ENCODE measurements around the gene GRAMD2B. TPM values are rescaled to one million over a fixed set of nuclear protein-coding genes. Genes with fewer than 3 reads are reported as not detected.
"Not testable (repeated sequence)": the region's sequence is repeated elsewhere in the genome, so short reads cannot be mapped to it uniquely, and the experiment has no call there.

Gene GRAMD2B
- total RNA-seq: 10 to 100 TPM; 37.7 to 61.5 (median 44.6) TPM

- Histone ChIP-seq H3K9me3 (no peaks in the 10 kb centered on the region), H3K36me3 (no peaks in the 10 kb centered on the region), H3K4me1 (peaks cover 0 to 40% (median 16%) of the 10 kb centered on the region in 4 donors), H3K4me3 (peak within 1 kb of the TSS; percentile 59 to 72 (median 64)), H3K27me3 (no peaks in the 10 kb centered on the region), H3K27ac (peak within 1 kb of the TSS; percentile 70 to 95 (median 86))
- TF ChIP-seq EP300 (IDR thresholded peaks at IDR 0.05) (peak; percentile 11 to 96), POLR2A (IDR thresholded peaks at IDR 0.05) (peak; percentile 87 to 92)
- TF ChIP-seq, protein P1, sequence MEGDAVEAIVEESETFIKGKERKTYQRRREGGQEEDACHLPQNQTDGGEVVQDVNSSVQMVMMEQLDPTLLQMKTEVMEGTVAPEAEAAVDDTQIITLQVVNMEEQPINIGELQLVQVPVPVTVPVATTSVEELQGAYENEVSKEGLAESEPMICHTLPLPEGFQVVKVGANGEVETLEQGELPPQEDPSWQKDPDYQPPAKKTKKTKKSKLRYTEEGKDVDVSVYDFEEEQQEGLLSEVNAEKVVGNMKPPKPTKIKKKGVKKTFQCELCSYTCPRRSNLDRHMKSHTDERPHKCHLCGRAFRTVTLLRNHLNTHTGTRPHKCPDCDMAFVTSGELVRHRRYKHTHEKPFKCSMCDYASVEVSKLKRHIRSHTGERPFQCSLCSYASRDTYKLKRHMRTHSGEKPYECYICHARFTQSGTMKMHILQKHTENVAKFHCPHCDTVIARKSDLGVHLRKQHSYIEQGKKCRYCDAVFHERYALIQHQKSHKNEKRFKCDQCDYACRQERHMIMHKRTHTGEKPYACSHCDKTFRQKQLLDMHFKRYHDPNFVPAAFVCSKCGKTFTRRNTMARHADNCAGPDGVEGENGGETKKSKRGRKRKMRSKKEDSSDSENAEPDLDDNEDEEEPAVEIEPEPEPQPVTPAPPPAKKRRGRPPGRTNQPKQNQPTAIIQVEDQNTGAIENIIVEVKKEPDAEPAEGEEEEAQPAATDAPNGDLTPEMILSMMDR (IDR thresholded peaks at IDR 0.05): peak in 1 of 5 experiments; percentile 20
- DNase-seq (ENCODE audit: low spot score in 2 of 2): peak; percentile 73 to 75
- 1% methylated on average over 44 of the region's 44 CpGs for WGBS, 2 donors
Observed at GRCh38 chr5:126422994-126423788, at the start of gene GRAMD2B. GRAMD2B (plus strand) TSS chr5:126423409; CDS start chr5:126423607, 198 bp downstream.

DNA sequence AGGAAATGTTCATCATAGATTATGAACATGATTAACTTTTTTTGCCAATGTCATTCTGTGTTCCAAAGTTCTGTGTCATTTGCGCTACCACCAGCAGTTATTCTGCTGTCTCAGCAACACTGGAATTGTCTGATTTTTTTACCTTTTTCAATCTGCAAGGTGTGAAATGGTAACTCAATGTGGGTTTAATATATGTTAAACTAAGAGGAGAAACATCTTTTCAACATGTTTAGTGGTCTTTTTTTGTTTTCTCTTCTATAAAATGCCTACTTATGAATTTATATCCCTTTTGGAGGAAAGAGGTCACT, 49.1 kb upstream of the GRAMD2B start:
- Histone ChIP-seq H3K36me3 (no peaks in the 10 kb centered on the region), H3K4me3 (no peak overlapping the region), H3K27me3 (no peaks in the 10 kb centered on the region), H3K9me3 (peaks cover 0 to 2% (median 0%) of the 10 kb centered on the region in 4 donors), H3K27ac (no peak overlapping the region), H3K4me1 (peaks cover 0 to 10% (median 0%) of the 10 kb centered on the region in 4 donors)
- 97 to 98% methylated on average over 1 of the region's 1 CpG for WGBS, 2 donors
- DNase-seq (ENCODE audit: low spot score in 2 of 2): no peak
- TF ChIP-seq POLR2A (IDR thresholded peaks at IDR 0.05): no peak
- TF ChIP-seq, protein P1 (IDR thresholded peaks at IDR 0.05): no peak
- TF ChIP-seq EP300 (IDR thresholded peaks at IDR 0.05): no peak

DNA sequence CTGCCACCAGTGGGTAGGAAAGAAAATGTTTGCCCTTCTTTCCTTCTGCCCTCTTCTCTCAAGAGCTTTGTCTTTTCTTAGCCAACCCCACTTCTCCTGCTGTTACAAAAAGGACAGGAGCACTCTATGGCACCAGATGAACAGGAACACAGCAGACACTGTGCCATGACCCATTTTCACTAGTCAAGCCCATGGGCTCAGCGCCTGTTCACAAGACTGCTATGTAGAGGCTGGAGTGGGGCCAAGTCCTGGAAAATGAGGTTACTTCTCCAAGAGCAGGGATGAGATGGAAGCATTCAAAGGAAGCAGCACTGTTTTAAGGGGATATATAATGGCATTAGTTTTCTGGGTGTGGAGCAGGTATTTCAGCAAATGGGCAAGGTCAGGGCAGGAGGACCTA, 46.8 kb upstream of the GRAMD2B start:
- TF ChIP-seq EP300 (IDR thresholded peaks at IDR 0.05): no peak
- TF ChIP-seq POLR2A (IDR thresholded peaks at IDR 0.05): no peak
- TF ChIP-seq, protein P1 (IDR thresholded peaks at IDR 0.05): no peak
- no peak for DNase-seq (ENCODE audit: low spot score in 2 of 2)
- Histone ChIP-seq H3K36me3 (no peaks in the 10 kb centered on the region), H3K4me3 (no peak overlapping the region), H3K27ac (no peak overlapping the region), H3K9me3 (peaks cover 0 to 9% (median 1%) of the 10 kb centered on the region in 4 donors), H3K27me3 (no peaks in the 10 kb centered on the region), H3K4me1 (no peaks in the 10 kb centered on the region)
- 87 to 100% methylated on average over 1 of the region's 1 CpG for WGBS, 2 donors

DNA sequence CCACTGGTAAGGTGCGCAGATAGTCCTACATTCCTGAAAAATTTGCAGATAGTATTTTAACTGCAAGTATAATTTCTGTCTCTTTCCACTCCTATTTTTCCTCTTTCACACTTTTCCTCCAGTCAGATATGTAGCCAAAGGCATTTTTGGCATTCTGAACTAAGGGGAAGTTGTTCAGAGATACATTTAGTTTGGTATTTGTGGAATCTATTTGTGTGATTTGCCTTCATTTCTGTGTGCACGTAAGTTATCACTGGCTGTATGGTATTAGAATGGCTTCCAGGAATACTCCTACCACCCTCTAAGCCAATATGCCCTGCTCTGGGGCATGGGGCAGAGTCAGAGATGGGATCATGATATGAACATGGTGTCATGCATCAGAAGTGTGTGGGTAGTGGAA, 45.8 kb upstream of the GRAMD2B start:
- Histone ChIP-seq H3K36me3 (no peaks in the 10 kb centered on the region), H3K27ac (no peak overlapping the region), H3K4me3 (no peak overlapping the region), H3K4me1 (no peaks in the 10 kb centered on the region), H3K9me3 (peaks cover 0 to 15% (median 1%) of the 10 kb centered on the region in 4 donors), H3K27me3 (no peaks in the 10 kb centered on the region)
- 61 to 62% methylated on average over 2 of the region's 2 CpGs for WGBS, 2 donors
- TF ChIP-seq EP300 (IDR thresholded peaks at IDR 0.05): no peak
- TF ChIP-seq, protein P1 (IDR thresholded peaks at IDR 0.05): no peak
- DNase-seq (ENCODE audit: low spot score in 2 of 2): no peak

DNA sequence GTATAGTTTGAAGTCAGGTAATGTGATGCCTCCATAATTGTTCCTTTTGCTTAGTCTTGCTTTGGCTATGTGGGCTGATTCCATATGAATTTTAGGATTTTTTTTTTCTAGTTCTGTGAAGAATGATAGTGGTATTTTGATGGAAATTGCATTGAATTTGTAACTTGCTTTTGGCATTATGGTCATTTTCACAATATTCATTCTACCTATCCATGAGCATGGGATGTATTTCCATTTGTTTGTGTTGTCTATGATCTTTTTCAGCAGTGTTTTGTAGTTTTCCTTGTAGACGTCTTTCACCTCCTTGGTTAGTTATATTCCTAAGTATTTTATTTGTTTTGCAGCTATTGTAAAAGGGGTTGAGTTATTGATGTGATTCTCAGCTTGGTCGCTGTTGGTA, 42.9 kb upstream of the GRAMD2B start:
- H3K9me3 ChIP-seq: peaks cover 0 to 15% (median 1%) of the 10 kb centered on the region in 4 donors
- H3K27ac ChIP-seq; H3K4me3 ChIP-seq; H3K36me3 ChIP-seq; H3K4me1 ChIP-seq; H3K27me3 ChIP-seq; DNase-seq (ENCODE audit: low spot score in 2 of 2): not testable (repeated sequence)
- WGBS, 2 donors: 91 to 96% methylated on average over 2 of the region's 2 CpGs
